Activated T-cell treated with anti-CD3 and anti-CD28 coated beads, Interleukin-2, amount 50 U/mL, for 4 hours (primary cell): ENCODE data around the gene ATL3. TPM values are rescaled to one million over a fixed set of nuclear protein-coding genes. Genes with fewer than 3 reads are reported as not detected.

Experiments used
- total RNA-seq, 3 donors: library from RNA; stranded (reverse); gene quantifications; one replicate each; pipeline ENCODE4 v1.2.1, GENCODE V29; 2021

ATL3 gene
- total RNA-seq, 3 donors from 2014 or later, result 49.1 to 52.5 (median 49.8) TPM

Other genes starting within 250 kb of the ATL3 start
- gene PLAAT5, start 180.2 kb downstream of the ATL3 start, total RNA-seq, result under 1 TPM; 0.05 to 0.24 (median 0.13) TPM
- not detected for gene LGALS12, start 165.3 kb downstream of the ATL3 start, total RNA-seq
- 1 to 10 TPM; 5.7 to 8.0 (median 7.4) TPM for gene PLAAT4, start 134.6 kb downstream of the ATL3 start, total RNA-seq
- gene PLAAT2, start 108.0 kb downstream of the ATL3 start, total RNA-seq, result not detected
- gene PLAAT3, start 56.9 kb downstream of the ATL3 start, total RNA-seq, result 1 to 10 TPM in 1 of 3 donors, under 1 TPM in 2; 0.63 to 1.7 (median 0.90) TPM
- gene RTN3, start 10.1 kb upstream of the ATL3 start, total RNA-seq, result 10 to 100 TPM; 24.7 to 30.9 (median 26.7) TPM
- 1 to 10 TPM; 6.3 to 8.6 (median 7.8) TPM for gene ZFTA, start 97.4 kb upstream of the ATL3 start, total RNA-seq
- 10 to 100 TPM; 24.0 to 28.9 (median 24.5) TPM for gene SPINDOC, start 142.1 kb upstream of the ATL3 start, total RNA-seq
- 10 to 100 TPM; 32.6 to 33.6 (median 33.4) TPM for gene MARK2, start 167.7 kb upstream of the ATL3 start, total RNA-seq
- gene RCOR2, start 245.8 kb upstream of the ATL3 start, total RNA-seq, result under 1 TPM in 2 of 3 donors, not detected in 1; 0.13 to 0.27 TPM